ENCODE measurements around the gene DACT3.
A peak's percentile ranks its signal among the peaks of the same experiment; 100 is the strongest.

GRCh38 chr19:46634045-46634655 lies 26.8 kb downstream of the DACT3 start:
- TF ChIP-seq CTCF (IDR thresholded peaks at IDR 0.05) (no peak), EZH2 (IDR thresholded peaks at IDR 0.05) (peak; percentile 32), EZH2phosphoT487 (IDR thresholded peaks at IDR 0.05) (no peak)

Measured in neural progenitor cell (in vitro differentiated cells).